ENCODE results near the gene CXCL6.

CXCL6 gene

GRCh38 chr4:73822389-73822788 is 14.1 kb upstream of the CXCL6 start:
- no peak for TF ChIP-seq CTCF (IDR thresholded peaks at IDR 0.05; ENCODE audit: low read depth, low read length, missing control alignments)
- no peak overlapping the region for H3K4me3 ChIP-seq (replicated peaks; ENCODE audit: low read depth, low read length)
- no peak for DNase-seq (ENCODE audit: extremely low read depth, low read depth)

DNA sequence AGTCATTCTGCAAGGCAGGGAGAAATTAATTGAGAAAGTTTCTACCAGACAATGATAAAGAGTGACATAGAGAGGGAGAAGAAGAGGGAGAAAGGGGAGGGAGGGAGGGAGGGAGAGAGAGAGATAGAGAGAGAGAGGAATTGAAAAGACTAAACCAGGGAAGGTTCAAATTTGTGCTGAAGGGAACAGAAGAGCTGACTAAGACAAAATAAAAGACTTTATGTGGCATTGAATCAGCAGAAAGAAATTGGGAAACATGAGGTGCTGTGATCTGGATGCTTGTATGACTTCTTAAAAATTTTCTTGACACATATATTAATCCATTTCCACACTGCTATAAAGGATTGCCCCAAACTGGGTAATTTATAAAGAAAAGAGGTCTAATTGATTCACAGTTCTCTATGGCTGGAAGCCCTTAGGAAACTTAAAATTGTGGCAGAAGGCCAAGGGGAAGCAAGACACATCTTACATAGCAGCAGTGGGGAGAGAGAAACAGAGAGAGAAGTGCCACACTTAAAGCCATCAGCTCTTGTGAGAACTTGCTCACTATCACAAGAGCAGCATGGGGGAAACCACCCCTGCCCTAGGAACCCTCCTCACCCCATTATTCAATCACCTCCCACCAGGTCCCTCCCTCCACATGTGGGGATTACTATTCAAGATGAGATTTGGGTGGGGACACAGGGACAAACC is 13.5 kb upstream of the CXCL6 start:
- H3K4me3 ChIP-seq (replicated peaks; ENCODE audit: low read depth, low read length) = no peak overlapping the region
- no peak for TF ChIP-seq CTCF (IDR thresholded peaks at IDR 0.05; ENCODE audit: low read depth, low read length, missing control alignments)
- DNase-seq (ENCODE audit: extremely low read depth, low read depth) = no peak

- no peak for TF ChIP-seq CTCF (IDR thresholded peaks at IDR 0.05; ENCODE audit: low read depth, low read length, missing control alignments)
- DNase-seq (ENCODE audit: extremely low read depth, low read depth) = no peak
- H3K4me3 ChIP-seq (replicated peaks; ENCODE audit: low read depth, low read length) = no peak overlapping the region
These were observed 12.7 kb upstream of the CXCL6 start for GRCh38 chr4:73823760-73824159.

DNA sequence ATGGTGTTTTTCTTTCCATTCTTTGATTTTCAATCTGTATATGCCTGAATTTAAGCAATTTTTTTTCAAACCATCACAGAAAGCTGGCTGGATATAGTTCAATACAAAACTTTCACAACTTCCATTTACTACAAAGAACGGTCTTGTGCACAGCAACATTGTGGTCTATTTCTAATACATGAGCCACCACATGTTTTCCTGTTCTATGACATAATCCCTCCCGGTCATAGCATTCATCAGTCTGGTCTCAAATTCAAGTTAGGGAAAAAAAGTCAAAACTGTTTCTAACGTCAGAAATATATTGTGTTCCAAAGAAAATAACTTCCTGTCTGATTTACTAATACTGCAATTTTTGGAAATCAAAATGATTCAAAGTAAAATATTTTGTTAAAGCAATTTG is 7.5 kb upstream of the CXCL6 start:
- TF ChIP-seq CTCF (IDR thresholded peaks at IDR 0.05; ENCODE audit: low read depth, low read length, missing control alignments) = no peak
- H3K4me3 ChIP-seq (replicated peaks; ENCODE audit: low read depth, low read length) = no peak overlapping the region
- DNase-seq (ENCODE audit: extremely low read depth, low read depth) = no peak

- no peak overlapping the region for H3K4me3 ChIP-seq (replicated peaks; ENCODE audit: low read depth, low read length)
- DNase-seq (ENCODE audit: extremely low read depth, low read depth) = no peak
- TF ChIP-seq CTCF (IDR thresholded peaks at IDR 0.05; ENCODE audit: low read depth, low read length, missing control alignments) = no peak
These were observed 4.9 kb upstream of the CXCL6 start for GRCh38 chr4:73831569-73831968.

DNA sequence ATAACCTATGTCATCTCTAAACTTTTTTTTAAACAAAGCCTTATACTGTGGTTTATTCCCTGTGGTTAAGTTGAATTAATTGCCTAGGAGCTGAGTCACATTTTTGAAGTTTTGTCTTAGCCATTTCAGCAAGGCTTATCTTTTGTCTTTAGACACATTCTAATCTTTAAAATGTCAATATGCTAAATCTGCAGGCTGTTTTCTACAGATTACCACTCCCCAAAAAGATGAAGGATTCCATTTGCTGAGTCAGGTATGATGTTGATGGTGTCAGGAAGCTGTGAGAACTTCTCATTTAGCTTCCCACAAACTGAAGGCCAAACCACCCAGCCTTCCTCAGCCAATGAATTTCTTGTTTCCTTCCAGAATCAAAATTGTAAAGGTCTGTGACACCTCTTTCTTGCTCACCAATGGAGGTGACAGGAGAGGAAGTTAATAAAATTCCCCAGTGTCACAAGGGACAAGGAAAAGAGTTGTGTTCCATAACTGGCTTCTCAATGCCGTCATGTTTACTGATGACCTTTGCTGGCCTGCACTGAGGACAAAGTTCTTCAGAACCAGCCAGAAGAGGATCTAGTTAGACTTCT is 3.7 kb upstream of the CXCL6 start:
- no peak for DNase-seq (ENCODE audit: extremely low read depth, low read depth)
- no peak overlapping the region for H3K4me3 ChIP-seq (replicated peaks; ENCODE audit: low read depth, low read length)
- TF ChIP-seq CTCF (IDR thresholded peaks at IDR 0.05; ENCODE audit: low read depth, low read length, missing control alignments) = no peak
